CD14-positive monocyte (primary cell): ENCODE results near the gene PIP5K1B. TPM values are rescaled to one million over a fixed set of nuclear protein-coding genes. Genes with fewer than 3 reads are reported as not detected.

Experiments
- DNase-seq, 3 donors: peaks; one replicate each; pipeline ENCODE4 v3.0.0-alpha.2; 2011 to 2022
- H2AFZ ChIP-seq: 2 replicates; pipeline ENCODE4 v1.6.0; 2012; ENCODE audit warnings: mild to moderate bottlenecking, low read depth, low read length, inconsistent platforms; ENCODE audit not compliant: insufficient read depth, poor library complexity, severe bottlenecking
- H3K27ac ChIP-seq, 2 donors: 1 replicate in 1 of 2; 2 replicates in 1 of 2; pipeline ENCODE4 v1.5.1; 2012 to 2013; ENCODE audit warnings: low read length in 2 of 2, control low read depth in 1 of 2, inconsistent platforms in 1 of 2, low read depth in 1 of 2, mild to moderate bottlenecking in 1 of 2
- H3K27me3 ChIP-seq, 2 donors: one replicate each; pipeline versions ENCODE4 v1.6.0 to v1.6.1; 2011 to 2013; ENCODE audit warnings: low read length in 2 of 2; ENCODE audit not compliant: control insufficient read depth in 2 of 2, insufficient read depth in 2 of 2
- H3K36me3 ChIP-seq, 2 donors: replicated peaks in 1 of 2; 1 replicate in 1 of 2; 2 replicates in 1 of 2; pipeline versions ENCODE4 v1.5.1 to v1.6.1; 2012 to 2013; ENCODE audit warnings: low read length in 2 of 2, control low read depth in 1 of 2, inconsistent platforms in 1 of 2, mild to moderate bottlenecking in 1 of 2; ENCODE audit not compliant: insufficient read depth in 2 of 2, control insufficient read depth in 1 of 2
- H3K4me1 ChIP-seq, 2 donors: 1 replicate in 1 of 2; 2 replicates in 1 of 2; pipeline versions ENCODE4 v1.5.1 to v1.6.1; 2012 to 2013; ENCODE audit warnings: low read length in 2 of 2, control low read depth in 1 of 2, inconsistent platforms in 1 of 2, mild to moderate bottlenecking in 1 of 2, moderate library complexity in 1 of 2; ENCODE audit not compliant: insufficient read depth in 2 of 2, control insufficient read depth in 1 of 2
- H3K4me2 ChIP-seq: replicated peaks from 2 replicates; pipeline ENCODE3; 2012; ENCODE audit warnings: low read length, moderate library complexity, mild to moderate bottlenecking; ENCODE audit not compliant: poor library complexity, severe bottlenecking; ENCODE audit errors: extremely low read depth
- H3K4me3 ChIP-seq, 3 experiments: fragments of 200-600 bp in 1 of 3; sonication (generic) in 1 of 3; replicated peaks in 1 of 3; 1 replicate in 2 of 3; 2 replicates in 1 of 3; pipeline ENCODE4 v1.5.1; 2011 to 2013; ENCODE audit warnings: low read length in 3 of 3, mild to moderate bottlenecking in 3 of 3, control low read depth in 2 of 3, low read depth in 2 of 3, inconsistent platforms in 1 of 3, moderate library complexity in 1 of 3
- H3K79me2 ChIP-seq: 2 replicates; pipeline ENCODE4 v1.6.0; 2012; ENCODE audit warnings: mild to moderate bottlenecking, control low read depth, inconsistent platforms, low read length, moderate library complexity; ENCODE audit not compliant: insufficient read depth
- H3K9ac ChIP-seq: 2 replicates; pipeline ENCODE4 v1.6.0; 2017; ENCODE audit warnings: low read length, mild to moderate bottlenecking; ENCODE audit not compliant: insufficient read depth, poor library complexity, severe bottlenecking
- H3K9me3 ChIP-seq, 2 donors: replicated peaks in 1 of 2; 1 replicate in 1 of 2; 2 replicates in 1 of 2; pipeline versions ENCODE4 v1.5.1 to v1.6.1; 2012 to 2013; ENCODE audit warnings: low read length in 2 of 2, control low read depth in 1 of 2; ENCODE audit not compliant: control insufficient read depth in 1 of 2, insufficient read depth in 1 of 2
- H4K20me1 ChIP-seq: 2 replicates; pipeline ENCODE4 v1.6.0; 2012; ENCODE audit warnings: mild to moderate bottlenecking, low read length, control low read depth, moderate library complexity; ENCODE audit not compliant: insufficient read depth
- H3K27ac Mint-ChIP-seq, 7 donors: one replicate each; pipeline ENCODE4 v1.8.0; 2020; ENCODE audit warnings: mild to moderate bottlenecking in 7 of 7, mixed read lengths in 7 of 7, moderate library complexity in 6 of 7, inconsistent platforms in 2 of 7
- H3K27me3 Mint-ChIP-seq, 3 donors: one replicate each; pipeline ENCODE4 v1.8.0; 2021 to 2022; ENCODE audit warnings: low read depth in 3 of 3, mild to moderate bottlenecking in 3 of 3, mixed read lengths in 3 of 3, moderate library complexity in 3 of 3, inconsistent platforms in 1 of 3
- H3K36me3 Mint-ChIP-seq, 2 donors: one replicate each; pipeline ENCODE4 v1.8.0; 2020; ENCODE audit warnings: mixed read lengths in 2 of 2, inconsistent platforms in 1 of 2, mild to moderate bottlenecking in 1 of 2
- H3K4me1 Mint-ChIP-seq: one replicate; pipeline ENCODE4 v1.8.0; 2020; ENCODE audit warnings: mild to moderate bottlenecking, mixed read lengths
- H3K4me3 Mint-ChIP-seq, 2 donors: one replicate each; pipeline ENCODE4 v1.8.0; 2020; ENCODE audit warnings: mild to moderate bottlenecking in 2 of 2, mixed read lengths in 2 of 2, moderate library complexity in 1 of 2
- H3K9me3 Mint-ChIP-seq, 7 donors: one replicate each; pipeline ENCODE4 v1.8.0; 2020 to 2022; ENCODE audit warnings: mixed read lengths in 7 of 7, mild to moderate bottlenecking in 6 of 7, moderate library complexity in 6 of 7, inconsistent platforms in 2 of 7
- CTCF ChIP-seq: fragments of 200-600 bp; IDR thresholded peaks from one replicate; pipeline ENCODE4 v1.8.0; 2022; ENCODE audit warnings: antibody characterized with exemption, mild to moderate bottlenecking
- WGBS: methylation state at CpG from one replicate; pipeline ENCODE4 v1.1.5; 2013; ENCODE audit warnings: missing lambda C conversion rate; ENCODE audit not compliant: insufficient coverage; 5-methylcytosine and 5-hydroxymethylcytosine counted together
- intact Hi-C, 2 donors: fragments of 100-400 bp; cut with micrococcal nuclease; formaldehyde crosslinking; loops; one replicate each; pipeline versions ENCODE4 v1.15.0 to v1.15.1; 2023
- polyA plus RNA-seq, 3 donors: library from polyadenylated mRNA; depleted of rRNA in 1 of 3; unstranded in 2 of 3; stranded (reverse) in 1 of 3; fragments of 300-500 nt in 2 of 3; fragments of >200 nt in 1 of 3; fragmentation: Illumina TruSeq in 2 of 3; gene quantifications; 1 replicate in 2 of 3; 2 replicates in 1 of 3; pipeline ENCODE4 v1.2.3, GENCODE V29; 2012 to 2021

Gene PIP5K1B
- polyA plus RNA-seq, 3 donors, result 0.18 to 4.1 (median 0.87) TPM

GRCh38 chr9:68711932-68712331, 6.9 kb downstream of the PIP5K1B start:
- Histone ChIP-seq H3K9me3 (no peaks in the 10 kb centered on the region), H3K9ac (no peak overlapping the region), H3K4me3 (no peak overlapping the region), H3K4me2 (no peak overlapping the region), H3K4me1 (peaks cover 2 to 18% of the 10 kb centered on the region in 2 donors), H3K27me3 (peaks cover 1 to 3% of the 10 kb centered on the region in 2 donors), H3K36me3 (no peaks in the 10 kb centered on the region), H4K20me1 (no peaks in the 10 kb centered on the region), H3K27ac (no peak overlapping the region), H2AFZ (no peak overlapping the region), H3K79me2 (peaks cover 2% of the 10 kb centered on the region)
- H3K4me1 Mint-ChIP-seq, result peaks cover 33% of the 10 kb centered on the region
- H3K4me3 Mint-ChIP-seq, result no peak overlapping the region
- no peak for TF ChIP-seq CTCF
- H3K27ac Mint-ChIP-seq, result no peak overlapping the region
- H3K9me3 Mint-ChIP-seq, result no peaks in the 10 kb centered on the region
- 100% methylated on average over 2 of the region's 5 CpGs for WGBS
- no peak for DNase-seq
- H3K36me3 Mint-ChIP-seq, result peaks cover 5% of the 10 kb centered on the region in 2 donors
- intact Hi-C loops, result no loop called here
- peaks cover 2 to 5% (median 4%) of the 10 kb centered on the region in 3 donors for H3K27me3 Mint-ChIP-seq

GRCh38 chr9:68714416-68715180, 9.6 kb downstream of the PIP5K1B start:
- DNase-seq, result no peak
- Mint-ChIP-seq H3K4me3 (no peak overlapping the region), H3K4me1 (peaks cover 26% of the 10 kb centered on the region), H3K27ac (peak overlapping the region in 2 of 7 donors; percentile 7 to 77), H3K27me3 (peaks cover 0 to 2% (median 0%) of the 10 kb centered on the region in 3 donors), H3K36me3 (peaks cover 1 to 5% of the 10 kb centered on the region in 2 donors), H3K9me3 (no peaks in the 10 kb centered on the region)
- Histone ChIP-seq H3K9me3 (no peaks in the 10 kb centered on the region), H3K27me3 (no peaks in the 10 kb centered on the region), H4K20me1 (no peaks in the 10 kb centered on the region), H3K36me3 (no peaks in the 10 kb centered on the region), H3K27ac (no peak overlapping the region), H3K4me3 (no peak overlapping the region), H3K4me2 (no peak overlapping the region), H2AFZ (no peak overlapping the region), H3K4me1 (peaks cover 0 to 8% of the 10 kb centered on the region in 2 donors), H3K79me2 (no peaks in the 10 kb centered on the region), H3K9ac (no peak overlapping the region)
- intact Hi-C loops, result no loop called here
- WGBS, result 71% methylated on average over 4 of the region's 4 CpGs
- TF ChIP-seq CTCF, result no peak
